HEK293T (cell line): ENCODE data around the gene UHRF1.
"Not testable (repeated sequence)": the region's sequence is repeated elsewhere in the genome, so short reads cannot be mapped to it uniquely, and the experiment has no call there.

Experiments
- BHLHE40 ChIP-seq: fragments of 450-650 bp; IDR thresholded peaks from 2 replicates; pipeline ENCODE4 v1.6.1; 2016; ENCODE audit warnings: mild to moderate bottlenecking, moderate library complexity, borderline replicate concordance
- CTBP1 ChIP-seq: fragments of 450-650 bp; IDR thresholded peaks from 2 replicates; pipeline ENCODE4 v1.6.1; 2016; ENCODE audit warnings: borderline replicate concordance
- ELF4 ChIP-seq: fragments of 450-650 bp; IDR thresholded peaks from 2 replicates; pipeline ENCODE4 v1.6.1; 2017; ENCODE audit warnings: antibody characterized with exemption
- FOXA1 ChIP-seq: fragments of 450-650 bp; IDR thresholded peaks from 2 replicates; pipeline ENCODE4 v1.6.1; 2016; ENCODE audit warnings: mild to moderate bottlenecking
- FOXK2 ChIP-seq: fragments of 450-650 bp; IDR thresholded peaks from 2 replicates; pipeline ENCODE4 v1.6.1; 2016; ENCODE audit warnings: mild to moderate bottlenecking
- FOXM1 ChIP-seq: fragments of 450-650 bp; IDR thresholded peaks from 2 replicates; pipeline ENCODE4 v1.6.1; 2017; ENCODE audit warnings: mild to moderate bottlenecking, borderline replicate concordance
- HDGF ChIP-seq: fragments of 450-650 bp; IDR thresholded peaks from 2 replicates; pipeline ENCODE4 v1.6.1; 2017; ENCODE audit warnings: antibody characterized with exemption, borderline replicate concordance
- L3MBTL2 ChIP-seq: fragments of 450-650 bp; conservative IDR thresholded peaks from 2 replicates; pipeline ENCODE4 v1.6.1; 2016; ENCODE audit warnings: mild to moderate bottlenecking
- NFRKB ChIP-seq: fragments of 450-650 bp; IDR thresholded peaks from 2 replicates; pipeline ENCODE4 v1.6.1; 2016; ENCODE audit warnings: mild to moderate bottlenecking, moderate library complexity
- PKNOX1 ChIP-seq: fragments of 450-650 bp; IDR thresholded peaks from 2 replicates; pipeline ENCODE4 v1.6.1; 2016
- SP1 ChIP-seq: fragments of 450-650 bp; IDR thresholded peaks from 2 replicates; pipeline ENCODE4 v1.6.1; 2017
- TARDBP ChIP-seq: fragments of 450-650 bp; IDR thresholded peaks from 2 replicates; pipeline ENCODE4 v1.6.1; 2016
- ZNF384 ChIP-seq: fragments of 450-650 bp; IDR thresholded peaks from 2 replicates; pipeline ENCODE4 v1.6.1; 2016

GRCh38 chr19:4950650-4951049 is 41.3 kb downstream of the UHRF1 start:
- not testable (repeated sequence) for TF ChIP-seq ZNF384, SP1, HDGF, FOXM1, NFRKB, FOXK2, FOXA1, L3MBTL2, PKNOX1, ELF4, TARDBP, CTBP1, BHLHE40
